ENCODE measurements around the gene MPO. TPM values are rescaled to one million over a fixed set of nuclear protein-coding genes. Genes with fewer than 3 reads are reported as not detected.

The MPO gene
- total and polyA plus RNA-seq, 7 donors = 0.11 to 0.95 (median 0.38) TPM

- WGBS, 3 donors = 77 to 83% (median 79%) methylated on average over 11 to 12 of the region's 12 CpGs
- TF ChIP-seq CTCF (IDR thresholded peaks at IDR 0.05) = no peak
- Histone ChIP-seq H3K27ac (no peak overlapping the region), H3K27me3 (ENCODE audit: insufficient read depth in 3 of 3, low read length in 2 of 3) (peaks cover 0 to 3% (median 0%) of the 10 kb centered on the region in 3 donors), H3K9me3 (no peaks in the 10 kb centered on the region), H3K36me3 (ENCODE audit: insufficient read depth in 1 of 2, low read depth in 1 of 2) (no peaks in the 10 kb centered on the region), H3K4me1 (no peaks in the 10 kb centered on the region), H3K4me3 (no peak overlapping the region)
- no peak for ATAC-seq
- DNase-seq = no peak
- intact Hi-C loops (cut with DNase I) = no loop called here
These were observed 8.1 kb downstream of the MPO start for GRCh38 chr17:58272367-58273280.

GRCh38 chr17:58271216-58271931 lies 9.4 kb downstream of the MPO start:
- intact Hi-C loops (cut with DNase I) = no loop called here
- ATAC-seq = no peak
- Histone ChIP-seq H3K27ac (no peak overlapping the region), H3K27me3 (ENCODE audit: insufficient read depth in 3 of 3, low read length in 2 of 3) (peaks cover 0 to 3% (median 3%) of the 10 kb centered on the region in 3 donors), H3K4me3 (no peak overlapping the region), H3K9me3 (no peaks in the 10 kb centered on the region), H3K36me3 (ENCODE audit: insufficient read depth in 1 of 2, low read depth in 1 of 2) (no peaks in the 10 kb centered on the region), H3K4me1 (no peaks in the 10 kb centered on the region)
- 90 to 91% (median 91%) methylated on average over 21 of the region's 21 CpGs for WGBS, 3 donors
- DNase-seq = no peak
- no peak for TF ChIP-seq CTCF (IDR thresholded peaks at IDR 0.05)

- no peaks in the 10 kb centered on the region for H3K36me3 ChIP-seq (ENCODE audit: insufficient read depth in 1 of 2, low read depth in 1 of 2)
- no peak for ATAC-seq
- DNase-seq = no peak
- 78 to 82% (median 82%) methylated on average over 15 of the region's 15 CpGs for WGBS, 3 donors
- no peaks in the 10 kb centered on the region for H3K4me1 ChIP-seq
- intact Hi-C loops (cut with DNase I) = no loop called here
- TF ChIP-seq CTCF (IDR thresholded peaks at IDR 0.05) = no peak
- no peak overlapping the region for H3K4me3 ChIP-seq
- H3K27me3 ChIP-seq (ENCODE audit: insufficient read depth in 3 of 3, low read length in 2 of 3) = peaks cover 0 to 8% (median 3%) of the 10 kb centered on the region in 3 donors
- H3K27ac ChIP-seq = no peak overlapping the region
- no peaks in the 10 kb centered on the region for H3K9me3 ChIP-seq
These were observed 10.1 kb downstream of the MPO start for GRCh38 chr17:58270476-58271215.

GRCh38 chr17:58269557-58270291 lies 11.0 kb downstream of the MPO start:
- Histone ChIP-seq H3K4me3 (no peak overlapping the region), H3K4me1 (no peaks in the 10 kb centered on the region), H3K27me3 (ENCODE audit: insufficient read depth in 3 of 3, low read length in 2 of 3) (peaks cover 0 to 13% (median 4%) of the 10 kb centered on the region in 3 donors), H3K36me3 (ENCODE audit: insufficient read depth in 1 of 2, low read depth in 1 of 2) (no peaks in the 10 kb centered on the region), H3K9me3 (no peaks in the 10 kb centered on the region), H3K27ac (no peak overlapping the region)
- DNase-seq = no peak
- intact Hi-C loops (cut with DNase I) = no loop called here
- 77 to 81% (median 78%) methylated on average over 9 of the region's 9 CpGs for WGBS, 3 donors
- no peak for TF ChIP-seq CTCF (IDR thresholded peaks at IDR 0.05)
- ATAC-seq = no peak
